Parathyroid adenoma (tissue), 2 donors: ENCODE results near the gene TMEM121.

Experiments used
- H2AFZ ChIP-seq: fragments of 300-600 bp; sonication (generic); one replicate; pipeline ENCODE4 v1.7.0; 2017; ENCODE audit warnings: antibody characterized with exemption, mild to moderate bottlenecking
- H3K27ac ChIP-seq: fragments of 300-600 bp; sonication (generic); one replicate; pipeline ENCODE4 v1.7.0; 2017
- H3K27me3 ChIP-seq: fragments of 300-600 bp; sonication (generic); one replicate; pipeline ENCODE4 v1.7.0; 2017; ENCODE audit warnings: low read length; ENCODE audit not compliant: control insufficient read depth, insufficient read depth
- H3K36me3 ChIP-seq: fragments of 300-600 bp; sonication (generic); one replicate; pipeline ENCODE4 v1.7.0; 2017; ENCODE audit warnings: low read length; ENCODE audit not compliant: control insufficient read depth, insufficient read depth
- H3K4me1 ChIP-seq: fragments of 300-600 bp; sonication (generic); one replicate; pipeline ENCODE4 v1.7.0; 2017; ENCODE audit warnings: control low read depth
- H3K4me2 ChIP-seq: fragments of 300-600 bp; sonication (generic); one replicate; pipeline ENCODE4 v1.7.0; 2017; ENCODE audit warnings: low read length
- H3K4me3 ChIP-seq: fragments of 300-600 bp; sonication (generic); one replicate; pipeline ENCODE4 v1.7.0; 2017; ENCODE audit warnings: low read depth, low read length
- H3K79me2 ChIP-seq: fragments of 300-600 bp; sonication (generic); one replicate; pipeline ENCODE4 v1.7.0; 2017; ENCODE audit warnings: control low read depth
- H3K9ac ChIP-seq: fragments of 300-600 bp; sonication (generic); one replicate; pipeline ENCODE4 v1.7.0; 2017; ENCODE audit warnings: mild to moderate bottlenecking
- H3K9me3 ChIP-seq: fragments of 300-600 bp; sonication (generic); one replicate; pipeline ENCODE4 v1.7.0; 2017; ENCODE audit warnings: low read length; ENCODE audit not compliant: control insufficient read depth
- CTCF ChIP-seq: fragments of 300-600 bp; sonication (generic); IDR thresholded peaks from one replicate; pipeline ENCODE4 v1.7.0; 2017; ENCODE audit warnings: antibody characterized with exemption, mild to moderate bottlenecking
- donor health status: primary hyperparathyroidism.

TMEM121 gene

GRCh38 chr14:105525326-105525725 lies 1.1 kb upstream of the TMEM121 start:
- H3K4me3 ChIP-seq, result peak overlapping the region; percentile 52
- peaks cover 6% of the 10 kb centered on the region for H3K4me1 ChIP-seq
- no peaks in the 10 kb centered on the region for H3K79me2 ChIP-seq
- no peak for TF ChIP-seq CTCF
- peak overlapping the region; percentile 96 for H2AFZ ChIP-seq
- no peak overlapping the region for H3K9ac ChIP-seq
- H3K4me2 ChIP-seq, result peak overlapping the region; percentile 89
- H3K36me3 ChIP-seq, result no peaks in the 10 kb centered on the region
- H3K9me3 ChIP-seq, result no peaks in the 10 kb centered on the region
- H3K27ac ChIP-seq, result peak overlapping the region; percentile 84
- no peaks in the 10 kb centered on the region for H3K27me3 ChIP-seq

- Histone ChIP-seq H3K36me3 (no peaks in the 10 kb centered on the region), H2AFZ (peak overlapping the region; percentile 81), H3K4me2 (peak overlapping the region; percentile 98), H3K9me3 (no peaks in the 10 kb centered on the region), H3K79me2 (no peaks in the 10 kb centered on the region), H3K27ac (peak overlapping the region; percentile 59), H3K27me3 (no peaks in the 10 kb centered on the region), H3K4me1 (peaks cover 6% of the 10 kb centered on the region), H3K9ac (peak overlapping the region; percentile 84), H3K4me3 (peak overlapping the region; percentile 72)
- TF ChIP-seq CTCF, result no peak
Observed at GRCh38 chr14:105526776-105527380, 495 bp downstream of the TMEM121 start.

- Histone ChIP-seq H3K4me3 (peak overlapping the region; percentile 72), H3K79me2 (no peaks in the 10 kb centered on the region), H3K4me2 (peak overlapping the region; percentile 98), H2AFZ (peak overlapping the region; percentile 92), H3K4me1 (peaks cover 6% of the 10 kb centered on the region), H3K9ac (peak overlapping the region; percentile 84), H3K36me3 (no peaks in the 10 kb centered on the region), H3K27me3 (no peaks in the 10 kb centered on the region), H3K9me3 (no peaks in the 10 kb centered on the region), H3K27ac (peak overlapping the region; percentile 68)
- no peak for TF ChIP-seq CTCF
Observed at GRCh38 chr14:105527381-105527825, 1.0 kb downstream of the TMEM121 start.

- H3K4me3 ChIP-seq, result peak overlapping the region; percentile 72
- H3K27ac ChIP-seq, result peak overlapping the region; percentile 68
- peak; percentile 84 for TF ChIP-seq CTCF
- peak overlapping the region; percentile 98 for H3K4me2 ChIP-seq
- peaks cover 6% of the 10 kb centered on the region for H3K4me1 ChIP-seq
- H3K9ac ChIP-seq, result no peak overlapping the region
- H3K27me3 ChIP-seq, result no peaks in the 10 kb centered on the region
- no peaks in the 10 kb centered on the region for H3K79me2 ChIP-seq
- H3K9me3 ChIP-seq, result no peaks in the 10 kb centered on the region
- no peaks in the 10 kb centered on the region for H3K36me3 ChIP-seq
- peak overlapping the region; percentile 92 for H2AFZ ChIP-seq
Observed at GRCh38 chr14:105527826-105528585, 1.6 kb downstream of the TMEM121 start.
